NCI-H1417 treated with DMSO at 0.1 percent for 48 hours (cell line): Measurements from ENCODE around the gene DRC7.
A peak's percentile ranks its signal among the peaks of the same experiment; 100 is the strongest.

ENCODE experiments used
- DNase-seq: peaks from one replicate; lab custom pipeline; 2025; lab: John Stamatoyannopoulos, UW

Gene DRC7

DNA sequence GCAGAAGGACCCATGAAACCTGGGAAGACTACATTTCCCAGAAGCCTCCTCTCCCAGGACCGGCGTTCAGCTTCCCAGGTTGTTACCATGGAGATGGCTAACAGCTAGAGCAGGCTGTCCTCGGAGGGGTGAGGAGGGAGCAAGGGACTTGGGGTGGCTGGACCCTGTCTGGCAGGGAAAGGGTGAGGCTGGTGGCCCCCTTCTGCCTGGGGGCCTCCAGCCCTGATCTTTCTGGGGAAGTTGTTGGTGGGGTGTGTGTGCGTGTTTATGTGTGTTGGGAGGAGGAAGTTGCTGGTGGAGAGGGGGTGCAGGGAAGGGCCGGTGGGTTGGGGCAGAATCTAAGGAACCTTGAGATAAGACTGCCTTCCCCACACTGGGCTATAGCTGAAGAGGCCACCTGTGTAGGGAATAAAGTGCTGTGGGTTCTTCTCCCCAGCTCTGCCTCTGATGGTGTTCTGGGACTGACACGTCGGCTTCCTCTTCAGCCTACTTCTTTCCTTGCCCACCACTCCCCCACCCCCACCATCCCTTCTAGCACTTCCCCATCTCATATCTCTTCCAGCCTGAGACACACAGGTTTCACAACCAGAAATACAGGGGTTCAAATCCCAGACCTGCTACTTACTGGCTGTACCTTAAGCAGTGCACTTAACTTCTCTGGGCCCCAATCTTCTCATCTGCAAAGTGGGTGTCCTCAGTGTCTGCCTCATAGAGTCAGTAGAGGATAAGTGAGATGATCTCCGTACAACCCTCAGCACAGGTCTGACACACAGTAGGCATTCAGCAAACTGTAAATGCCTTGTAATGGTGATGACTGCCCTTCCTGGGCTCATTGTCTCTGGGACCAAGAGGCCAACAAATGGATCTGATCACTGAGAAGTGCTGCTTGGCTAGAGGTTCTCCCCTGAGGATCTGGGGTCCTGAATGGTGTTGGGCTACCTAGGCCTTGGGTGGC is at the start of gene DRC7:
Gene DRC7, plus strand, starts transcription at position 82 of the 955 bp plus-strand sequence. CDS start 3,144 bp downstream, outside the sequence.
- DNase-seq: peak; percentile 52

- DNase-seq: no peak
These were observed 49.4 kb upstream of the DRC7 start for GRCh38 chr16:57645169-57645568.

DNA sequence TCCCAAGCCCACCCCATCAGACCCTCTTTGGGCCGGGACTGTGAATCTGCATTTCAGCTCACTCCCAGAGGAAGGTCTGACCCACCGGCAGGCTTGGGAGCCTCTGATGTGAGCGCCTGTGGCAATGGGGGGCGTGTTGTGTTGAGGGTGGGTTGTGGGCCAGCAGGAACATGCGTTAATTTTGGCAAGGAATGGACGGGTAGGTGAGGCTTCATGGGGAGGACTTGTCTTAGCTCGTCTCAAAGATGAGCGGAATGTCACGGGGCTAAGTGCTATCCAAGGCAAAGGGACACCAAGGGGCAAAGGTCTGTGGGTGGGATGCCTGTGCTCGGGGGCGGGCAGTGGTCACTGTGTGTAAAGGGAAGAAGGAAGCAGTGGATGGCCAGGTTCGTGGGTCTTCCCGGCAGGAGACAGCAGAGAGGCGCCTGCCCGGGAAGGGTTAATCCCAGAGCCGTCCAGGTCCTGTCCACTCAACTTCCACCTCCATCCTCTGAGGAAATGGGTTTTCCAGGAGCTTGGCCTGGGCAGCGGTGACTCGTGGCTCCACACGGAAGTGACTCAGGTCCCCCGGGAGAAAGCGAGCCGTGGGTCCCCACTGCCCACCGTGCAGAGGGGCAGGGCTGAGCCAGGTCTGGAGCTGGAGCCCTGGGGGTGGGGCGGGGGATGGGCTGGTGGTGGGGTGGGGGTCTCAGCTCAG is 48.8 kb upstream of the DRC7 start:
- DNase-seq: no peak

- no peak for DNase-seq
These were observed 48.1 kb upstream of the DRC7 start for GRCh38 chr16:57646388-57647039.

DNA sequence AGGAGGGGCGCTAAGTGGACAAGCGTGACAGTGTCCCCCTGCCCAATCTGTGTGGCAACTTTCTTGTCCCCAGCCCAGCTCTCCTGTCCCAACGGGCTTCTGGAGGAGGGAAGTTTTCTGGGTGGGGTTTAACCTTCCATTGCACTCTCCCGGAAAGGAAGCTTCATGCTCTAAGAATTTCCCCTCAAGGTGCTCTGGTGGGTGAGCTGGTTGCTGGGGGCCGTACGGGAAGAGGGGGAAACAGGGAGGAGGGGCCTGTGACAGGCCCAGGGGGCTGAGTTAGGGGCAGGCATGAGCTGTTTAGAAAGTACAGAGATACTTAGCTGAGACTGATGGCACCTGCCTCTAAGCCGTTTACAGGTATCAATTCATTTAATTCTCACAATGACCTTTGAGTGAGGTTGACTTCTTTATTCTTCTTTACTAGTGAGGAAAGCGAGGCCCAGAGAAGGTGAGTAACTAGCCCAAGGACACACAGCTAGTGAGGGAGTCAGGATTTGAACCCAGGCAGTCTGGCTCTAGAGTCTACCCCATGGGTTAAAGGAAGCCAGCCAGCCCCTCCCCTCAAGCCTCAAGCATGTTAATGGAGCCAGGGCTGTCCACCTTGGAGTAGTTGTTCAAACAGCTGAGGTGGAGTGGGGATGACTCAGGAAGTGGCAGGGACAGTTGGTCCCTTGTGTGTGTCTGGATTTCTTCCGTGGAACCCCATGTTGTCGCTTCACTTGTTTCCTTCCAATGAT is 47.3 kb upstream of the DRC7 start:
- DNase-seq: no peak

DNA sequence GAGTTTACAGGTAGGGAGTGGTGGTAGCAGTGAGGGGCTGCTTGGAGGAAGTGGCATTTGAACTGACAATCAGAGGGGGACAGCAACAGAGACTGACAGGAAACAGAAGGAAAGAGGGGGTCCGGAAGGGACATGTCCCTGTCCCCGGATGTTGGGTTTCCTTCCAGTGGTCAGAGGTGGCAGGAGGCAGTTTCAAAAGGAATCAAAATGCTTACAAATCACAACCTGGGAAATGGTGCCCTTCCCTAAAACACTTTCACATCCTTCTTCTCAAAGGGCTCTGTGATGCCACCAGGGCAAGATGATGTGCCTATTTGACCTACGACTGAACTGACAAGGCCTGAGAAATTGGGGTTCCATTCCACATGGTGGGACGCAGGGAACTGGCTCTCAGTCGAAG is 46.5 kb upstream of the DRC7 start:
- no peak for DNase-seq

DNA sequence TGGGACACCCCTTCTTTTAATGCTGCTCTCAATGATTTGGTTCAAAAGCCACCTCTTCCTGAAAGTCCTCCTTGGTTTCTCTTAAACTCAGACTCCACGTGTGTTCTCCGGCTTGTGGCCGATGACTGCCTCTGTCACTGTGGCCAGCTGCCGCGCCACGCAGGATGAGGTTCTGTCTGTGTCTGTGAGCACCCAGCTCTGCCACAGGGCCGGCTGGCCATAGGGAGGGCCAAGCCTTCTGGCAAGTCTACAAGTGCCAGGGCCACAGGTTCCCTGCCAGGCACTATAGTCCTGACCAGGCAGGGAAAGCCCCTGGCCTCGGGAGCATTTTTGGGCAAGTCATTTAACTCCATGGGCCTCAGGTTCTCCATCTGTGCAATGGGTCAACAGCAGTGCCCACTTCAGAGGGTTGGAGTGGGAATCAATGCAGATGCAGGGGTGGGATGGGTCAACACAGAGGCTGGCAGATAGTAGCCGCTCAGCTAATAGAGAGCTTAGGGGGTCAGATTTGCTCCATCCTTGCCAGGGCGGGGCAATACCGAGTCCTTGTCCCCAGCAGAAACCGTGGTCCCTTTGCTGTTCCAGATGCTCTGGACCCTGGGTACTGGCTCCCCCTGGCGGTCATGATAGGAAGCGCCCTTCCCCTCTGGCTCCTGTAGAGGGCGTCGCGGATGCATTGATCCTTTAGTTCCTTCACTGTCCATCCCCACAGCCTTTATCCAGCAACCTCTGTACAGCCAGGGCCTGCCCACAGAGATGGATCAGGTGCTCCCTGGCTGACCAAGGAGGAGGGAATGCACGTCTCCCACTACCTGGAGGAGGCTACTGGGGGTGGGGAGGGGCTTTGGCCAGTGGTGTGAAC is 45.8 kb upstream of the DRC7 start:
- peak; percentile 20 for DNase-seq

GRCh38 chr16:57649443-57649751 is 45.2 kb upstream of the DRC7 start:
- no peak for DNase-seq

DNA sequence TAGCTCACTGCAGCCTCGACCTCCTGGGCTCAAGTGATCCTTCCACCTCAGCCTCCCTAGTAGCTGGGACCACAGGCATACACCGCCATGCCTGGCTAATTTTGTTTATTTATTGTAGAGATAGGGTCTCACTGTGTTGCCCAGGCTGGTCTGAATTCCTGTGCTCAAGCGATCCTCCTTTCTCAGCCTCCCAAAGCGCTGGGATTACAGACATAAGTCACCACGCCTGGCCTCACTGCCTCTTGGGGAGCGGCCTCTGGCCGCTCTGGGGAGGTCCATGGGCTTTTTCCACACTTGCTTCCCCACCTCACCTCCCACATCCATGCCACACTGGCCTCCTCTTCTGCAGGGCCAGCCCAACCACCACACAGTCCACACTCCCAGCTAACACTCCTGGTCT is 44.8 kb upstream of the DRC7 start:
- no peak for DNase-seq

- no peak for DNase-seq
These were observed 43.0 kb upstream of the DRC7 start for GRCh38 chr16:57651344-57652333.

DNA sequence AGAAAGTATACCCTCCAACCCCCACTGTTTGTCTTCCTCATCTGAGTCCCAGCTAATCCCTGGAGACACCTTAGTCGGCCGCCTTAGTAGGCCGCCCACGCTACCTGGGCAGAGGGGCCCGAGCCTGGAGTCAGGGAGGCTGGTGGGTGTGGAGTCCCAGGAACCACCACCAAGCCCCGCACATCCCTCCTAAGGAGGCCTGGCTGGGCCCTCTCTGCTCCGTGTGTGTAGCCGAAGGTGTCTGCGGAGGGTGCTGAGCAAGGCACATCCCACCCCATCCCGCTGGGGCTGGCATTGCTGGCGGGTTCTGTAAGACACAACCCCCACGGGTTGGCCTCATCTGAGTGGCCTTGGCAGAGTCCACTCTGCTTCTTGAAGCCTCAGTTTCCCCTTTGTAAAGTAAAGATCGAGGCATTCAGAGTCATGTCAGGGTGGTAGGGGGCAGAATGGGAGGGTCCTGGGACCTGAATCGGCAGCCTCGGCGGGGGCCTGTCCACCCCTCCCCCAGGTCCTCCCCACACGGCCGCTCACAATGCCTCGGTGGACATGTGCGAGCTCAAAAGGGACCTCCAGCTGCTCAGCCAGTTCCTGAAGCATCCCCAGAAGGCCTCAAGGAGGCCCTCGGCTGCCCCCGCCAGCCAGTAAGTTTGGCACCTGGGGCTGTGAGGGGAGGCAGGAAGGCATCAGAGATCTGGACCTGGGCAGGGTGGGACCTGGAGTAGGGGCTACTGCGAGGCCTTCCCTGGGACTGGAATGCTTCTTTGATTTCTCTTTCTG is 41.7 kb upstream of the DRC7 start:
- no peak for DNase-seq

- no peak for DNase-seq
These were observed 40.7 kb upstream of the DRC7 start for GRCh38 chr16:57653936-57654335.

DNA sequence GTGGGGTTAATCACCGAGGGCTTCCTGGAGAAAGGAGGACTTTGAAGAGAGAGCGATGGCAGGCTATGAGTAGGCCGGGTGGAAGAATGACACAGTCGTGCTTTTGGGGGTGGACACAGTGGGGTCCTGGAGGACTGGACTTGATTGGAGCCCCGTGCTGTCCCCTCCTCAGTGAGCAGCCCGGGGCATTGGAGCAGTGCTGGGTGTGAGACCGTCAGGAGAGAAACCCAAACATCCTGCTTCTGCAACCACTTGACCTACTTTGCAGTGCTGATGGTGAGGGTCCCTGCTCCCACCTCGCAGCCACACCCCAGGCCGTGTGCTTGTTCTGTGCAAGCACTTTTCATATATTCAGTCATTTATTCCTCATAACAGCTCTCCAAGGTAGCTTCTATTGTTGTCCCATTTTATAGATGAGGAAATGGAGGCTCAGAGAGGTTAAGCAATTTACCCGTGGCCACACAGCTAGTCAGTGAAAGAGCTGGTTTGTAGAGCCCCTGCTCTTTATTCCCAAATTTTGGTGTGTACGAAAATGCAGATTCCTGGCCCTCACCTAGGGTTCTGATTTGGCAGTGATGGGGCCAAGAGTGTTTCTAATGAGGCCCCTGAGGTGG is 38.2 kb upstream of the DRC7 start:
- no peak for DNase-seq

- no peak for DNase-seq
These were observed 37.4 kb upstream of the DRC7 start for GRCh38 chr16:57657228-57657627.

GRCh38 chr16:57658130-57658877 is 36.3 kb upstream of the DRC7 start:
- no peak for DNase-seq

- DNase-seq: no peak
These were observed 35.5 kb upstream of the DRC7 start for GRCh38 chr16:57658878-57659674.
